Hepatocyte (in vitro differentiated cells): ENCODE results near the gene LMF2.

Experiments
- EZH2 ChIP-seq: fragments of 200-600 bp; sonication (generic); IDR thresholded peaks from 2 replicates; pipeline ENCODE4 v1.6.1; 2016; ENCODE audit warnings: antibody characterized with exemption, mild to moderate bottlenecking, borderline replicate concordance
- EZH2phosphoT487 ChIP-seq: fragments of 200-600 bp; sonication (generic); IDR thresholded peaks from one replicate; pipeline ENCODE4 v1.6.1; 2018; ENCODE audit warnings: antibody characterized with exemption, mild to moderate bottlenecking, low read depth, moderate library complexity; ENCODE audit not compliant: unreplicated experiment, severe bottlenecking
- TF ChIP-seq, protein P1 (sequence below): fragments of 200-600 bp; sonication (generic); IDR thresholded peaks from 2 replicates; pipeline ENCODE4 v1.5.1; 2016; ENCODE audit warnings: antibody characterized with exemption, mild to moderate bottlenecking; ENCODE audit not compliant: poor library complexity

DNA sequence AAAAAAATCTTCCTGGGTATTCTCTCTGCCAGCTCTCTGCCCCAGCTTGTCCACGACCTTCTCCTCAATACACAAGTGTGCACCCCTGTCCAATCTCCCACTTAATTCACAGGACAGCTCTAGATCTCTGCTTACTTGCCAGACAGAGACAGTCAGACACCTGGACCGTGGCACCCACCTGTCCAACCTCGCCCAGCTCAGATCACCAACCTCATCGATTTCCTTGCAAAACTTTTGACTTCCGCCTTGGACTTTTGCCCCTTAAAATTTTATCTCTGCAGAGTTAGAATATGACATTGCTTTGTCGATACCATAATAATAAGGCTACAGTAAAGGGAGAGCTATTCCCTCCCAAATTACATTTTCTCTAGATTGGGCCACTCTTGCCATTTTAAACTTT is 10.4 kb downstream of the LMF2 start:
- TF ChIP-seq, protein P1, sequence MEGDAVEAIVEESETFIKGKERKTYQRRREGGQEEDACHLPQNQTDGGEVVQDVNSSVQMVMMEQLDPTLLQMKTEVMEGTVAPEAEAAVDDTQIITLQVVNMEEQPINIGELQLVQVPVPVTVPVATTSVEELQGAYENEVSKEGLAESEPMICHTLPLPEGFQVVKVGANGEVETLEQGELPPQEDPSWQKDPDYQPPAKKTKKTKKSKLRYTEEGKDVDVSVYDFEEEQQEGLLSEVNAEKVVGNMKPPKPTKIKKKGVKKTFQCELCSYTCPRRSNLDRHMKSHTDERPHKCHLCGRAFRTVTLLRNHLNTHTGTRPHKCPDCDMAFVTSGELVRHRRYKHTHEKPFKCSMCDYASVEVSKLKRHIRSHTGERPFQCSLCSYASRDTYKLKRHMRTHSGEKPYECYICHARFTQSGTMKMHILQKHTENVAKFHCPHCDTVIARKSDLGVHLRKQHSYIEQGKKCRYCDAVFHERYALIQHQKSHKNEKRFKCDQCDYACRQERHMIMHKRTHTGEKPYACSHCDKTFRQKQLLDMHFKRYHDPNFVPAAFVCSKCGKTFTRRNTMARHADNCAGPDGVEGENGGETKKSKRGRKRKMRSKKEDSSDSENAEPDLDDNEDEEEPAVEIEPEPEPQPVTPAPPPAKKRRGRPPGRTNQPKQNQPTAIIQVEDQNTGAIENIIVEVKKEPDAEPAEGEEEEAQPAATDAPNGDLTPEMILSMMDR: no peak
- TF ChIP-seq EZH2: no peak
- no peak for TF ChIP-seq EZH2phosphoT487
